Measurements from ENCODE around the gene NHLRC4. TPM values are rescaled to one million over a fixed set of nuclear protein-coding genes. Genes with fewer than 3 reads are reported as not detected.

The NHLRC4 gene
- total and polyA plus RNA-seq, 2 donors (not counting 1 experiment from before 2014, with no cell fraction given) = 2.2 to 4.2 TPM

- CTCF ChIA-PET = no interaction called here
- Histone ChIP-seq H3K27ac (ENCODE audit: low read length in 2 of 2) (no peak overlapping the region), H2AFZ (ENCODE audit: insufficient read depth, low read depth, low read length, poor library complexity, severe bottlenecking) (no peak overlapping the region), H3K79me2 (ENCODE audit: control insufficient read depth, insufficient read depth, low read length) (peaks cover 68% of the 10 kb centered on the region), H3K4me2 (replicated peaks; ENCODE audit: low read depth, low read length, poor library complexity, severe bottlenecking) (no peak overlapping the region), H3K36me3 (replicated peaks in 1 of 2; ENCODE audit: control extremely low read depth in 1 of 2, control insufficient read depth in 1 of 2, extremely low read depth in 1 of 2, insufficient read depth in 2 of 2, low read length in 1 of 2) (peaks cover 0 to 13% of the 10 kb centered on the region in 2 experiments), H3K9ac (ENCODE audit: low read length) (no peak overlapping the region), H4K20me1 (ENCODE audit: control insufficient read depth, insufficient read depth, low read length, poor library complexity, severe bottlenecking) (peaks cover 30% of the 10 kb centered on the region), H3K9me3 (ENCODE audit: control extremely low read depth in 1 of 3, control insufficient read depth in 2 of 3, insufficient read depth in 1 of 3, low read length in 2 of 3) (peaks cover 0 to 7% (median 0%) of the 10 kb centered on the region in 3 donors), H3K4me1 (ENCODE audit: control insufficient read depth in 2 of 2, insufficient read depth in 2 of 2, low read length in 2 of 2) (no peaks in the 10 kb centered on the region), H3K4me3 (ENCODE audit: control extremely low read depth in 1 of 5, extremely low read depth in 1 of 5, insufficient read depth in 1 of 5, low read depth in 2 of 5, low read length in 4 of 5) (no peak overlapping the region), H3K27me3 (replicated peaks in 1 of 4; ENCODE audit: control extremely low read depth in 1 of 4, control insufficient read depth in 3 of 4, insufficient read depth in 4 of 4, low read length in 3 of 4) (no peaks in the 10 kb centered on the region)
- ATAC-seq (ENCODE audit: low read depth) = no peak
- H3K4me1 Mint-ChIP-seq = peaks cover 6% of the 10 kb centered on the region
- H3K27me3 Mint-ChIP-seq = no peaks in the 10 kb centered on the region
- no peak overlapping the region for H3K27ac Mint-ChIP-seq
- POLR2A ChIA-PET = no interaction called here
- TF ChIP-seq CTCF (IDR thresholded peaks at IDR 0.05) (no peak), EZH2 (IDR thresholded peaks at IDR 0.05; ENCODE audit: borderline replicate concordance, insufficient read depth, low read depth, low read length, poor library complexity, severe bottlenecking) (no peak)
- DNase-seq = no peak
- no peak overlapping the region for H3K4me3 Mint-ChIP-seq
- H3K9me3 Mint-ChIP-seq (ENCODE audit: insufficient read depth) = no peaks in the 10 kb centered on the region
- WGBS (ENCODE audit: insufficient coverage) = over 99% methylated on average over 37 of the region's 43 CpGs
- intact Hi-C loops (cut with micrococcal nuclease) = no loop called here
Measured at GRCh38 chr16:598823-599739, 32.3 kb downstream of the NHLRC4 start.

- intact Hi-C loops (cut with micrococcal nuclease) = no loop called here
- Histone ChIP-seq H3K9me3 (ENCODE audit: control extremely low read depth in 1 of 3, control insufficient read depth in 2 of 3, insufficient read depth in 1 of 3, low read length in 2 of 3) (peaks cover 0 to 17% (median 5%) of the 10 kb centered on the region in 3 donors), H3K27ac (ENCODE audit: low read length in 2 of 2) (no peak overlapping the region), H3K79me2 (ENCODE audit: control insufficient read depth, insufficient read depth, low read length) (peaks cover 69% of the 10 kb centered on the region), H3K4me1 (ENCODE audit: control insufficient read depth in 2 of 2, insufficient read depth in 2 of 2, low read length in 2 of 2) (no peaks in the 10 kb centered on the region), H2AFZ (ENCODE audit: insufficient read depth, low read depth, low read length, poor library complexity, severe bottlenecking) (no peak overlapping the region), H3K27me3 (replicated peaks in 1 of 4; ENCODE audit: control extremely low read depth in 1 of 4, control insufficient read depth in 3 of 4, insufficient read depth in 4 of 4, low read length in 3 of 4) (no peaks in the 10 kb centered on the region), H3K9ac (ENCODE audit: low read length) (no peak overlapping the region), H3K4me3 (ENCODE audit: control extremely low read depth in 1 of 5, extremely low read depth in 1 of 5, insufficient read depth in 1 of 5, low read depth in 2 of 5, low read length in 4 of 5) (no peak overlapping the region), H3K4me2 (replicated peaks; ENCODE audit: low read depth, low read length, poor library complexity, severe bottlenecking) (no peak overlapping the region), H3K36me3 (replicated peaks in 1 of 2; ENCODE audit: control extremely low read depth in 1 of 2, control insufficient read depth in 1 of 2, extremely low read depth in 1 of 2, insufficient read depth in 2 of 2, low read length in 1 of 2) (peaks cover 0 to 13% of the 10 kb centered on the region in 2 experiments), H4K20me1 (ENCODE audit: control insufficient read depth, insufficient read depth, low read length, poor library complexity, severe bottlenecking) (peaks cover 17% of the 10 kb centered on the region)
- no peak overlapping the region for H3K27ac Mint-ChIP-seq
- TF ChIP-seq EZH2 (IDR thresholded peaks at IDR 0.05; ENCODE audit: borderline replicate concordance, insufficient read depth, low read depth, low read length, poor library complexity, severe bottlenecking) (no peak), CTCF (IDR thresholded peaks at IDR 0.05) (no peak)
- no peak for DNase-seq
- no peaks in the 10 kb centered on the region for H3K27me3 Mint-ChIP-seq
- H3K4me3 Mint-ChIP-seq = no peak overlapping the region
- no peaks in the 10 kb centered on the region for H3K9me3 Mint-ChIP-seq (ENCODE audit: insufficient read depth)
- ATAC-seq (ENCODE audit: low read depth) = no peak
- ChIA-PET CTCF (interaction anchor here (1.7 to 1.8 kb wide), 2 partner anchors 9 to 22 kb away, joined by 4 to 5 read pairs; no protein-coding TSS in a partner anchor), POLR2A (no interaction called here)
- WGBS (ENCODE audit: insufficient coverage) = 20% methylated on average over 2 of the region's 7 CpGs
- peaks cover 2% of the 10 kb centered on the region for H3K4me1 Mint-ChIP-seq
Measured at GRCh38 chr16:600781-601180, 34.0 kb downstream of the NHLRC4 start.
